ENCODE data around the gene SMC5. TPM values are rescaled to one million over a fixed set of nuclear protein-coding genes. Genes with fewer than 3 reads are reported as not detected.

The SMC5 gene
- total and polyA plus RNA-seq, 9 donors, result 20.0 to 41.2 (median 29.3) TPM

GRCh38 chr9:70382709-70383605 lies 124.2 kb downstream of the SMC5 start:
- Histone ChIP-seq H3K9me3 (replicated peaks; ENCODE audit: control insufficient read depth, low read depth, low read length) (no peaks in the 10 kb centered on the region), H3K27ac (ENCODE audit: low read length) (no peak overlapping the region), H3K36me3 (ENCODE audit: control insufficient read depth, insufficient read depth, low read length) (no peaks in the 10 kb centered on the region), H3K4me1 (ENCODE audit: control insufficient read depth, insufficient read depth, low read length) (no peaks in the 10 kb centered on the region), H3K27me3 (ENCODE audit: control insufficient read depth, insufficient read depth, low read length) (no peaks in the 10 kb centered on the region), H3K4me3 (ENCODE audit: low read length) (no peak overlapping the region)
- WGBS (ENCODE audit: insufficient coverage), result 57% methylated on average over 9 of the region's 9 CpGs
- peak; percentile 56 for DNase-seq

DNA sequence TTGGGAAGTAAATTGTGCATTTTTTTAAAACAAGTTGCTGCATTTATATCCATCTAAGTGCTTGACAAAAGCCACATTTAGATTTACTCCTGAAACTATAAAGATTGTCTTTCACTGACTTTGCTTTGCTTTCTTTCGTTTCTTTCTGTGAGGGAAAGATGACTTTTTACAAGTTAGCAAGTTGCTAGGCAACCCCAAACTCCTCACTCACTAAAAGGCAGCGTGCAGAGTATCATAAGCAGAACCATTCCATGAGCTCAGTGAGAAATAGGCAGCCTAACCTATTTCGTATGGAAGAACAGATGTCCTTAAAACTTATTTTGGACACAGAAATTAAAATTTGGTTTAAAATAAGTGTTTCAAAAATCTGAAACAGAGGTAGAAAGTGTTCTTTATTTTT lies 126.6 kb downstream of the SMC5 start:
- H3K27ac ChIP-seq (ENCODE audit: low read length), result no peak overlapping the region
- H3K4me1 ChIP-seq (ENCODE audit: control insufficient read depth, insufficient read depth, low read length), result no peaks in the 10 kb centered on the region
- H3K4me3 ChIP-seq (ENCODE audit: low read length), result no peak overlapping the region
- WGBS (ENCODE audit: insufficient coverage), result no CpG with 5 or more reads among the region's 3 CpGs
- H3K27me3 ChIP-seq (ENCODE audit: control insufficient read depth, insufficient read depth, low read length), result no peaks in the 10 kb centered on the region
- H3K36me3 ChIP-seq (ENCODE audit: control insufficient read depth, insufficient read depth, low read length), result no peaks in the 10 kb centered on the region
- H3K9me3 ChIP-seq (replicated peaks; ENCODE audit: control insufficient read depth, low read depth, low read length), result no peaks in the 10 kb centered on the region
- DNase-seq, result peak; percentile 67

DNA sequence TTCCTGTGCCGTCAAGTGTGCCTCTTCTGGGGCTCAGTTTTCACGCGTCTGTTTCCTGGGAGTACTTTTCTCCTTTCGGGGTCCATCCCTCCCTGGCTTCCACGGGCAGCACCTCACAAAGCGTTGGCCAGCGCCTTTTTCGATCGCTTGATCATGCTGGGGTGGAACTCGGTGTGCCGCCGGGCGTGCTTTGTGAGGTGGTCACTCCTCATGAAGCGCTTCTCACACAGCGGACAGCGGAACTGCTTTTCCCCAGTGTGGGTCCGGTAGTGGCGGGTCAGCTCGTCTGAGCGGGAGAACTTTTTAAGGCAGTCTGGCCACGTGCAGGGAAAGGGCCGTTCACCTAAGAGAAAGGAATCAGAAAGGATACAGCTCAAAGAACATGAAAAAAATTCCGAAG lies 128.9 kb downstream of the SMC5 start:
- no peak for DNase-seq
- Histone ChIP-seq H3K4me1 (ENCODE audit: control insufficient read depth, insufficient read depth, low read length) (no peaks in the 10 kb centered on the region), H3K27ac (ENCODE audit: low read length) (no peak overlapping the region), H3K9me3 (replicated peaks; ENCODE audit: control insufficient read depth, low read depth, low read length) (no peaks in the 10 kb centered on the region), H3K27me3 (ENCODE audit: control insufficient read depth, insufficient read depth, low read length) (no peaks in the 10 kb centered on the region), H3K4me3 (ENCODE audit: low read length) (no peak overlapping the region), H3K36me3 (ENCODE audit: control insufficient read depth, insufficient read depth, low read length) (no peaks in the 10 kb centered on the region)
- WGBS (ENCODE audit: insufficient coverage), result 75% methylated on average over 20 of the region's 23 CpGs

DNA sequence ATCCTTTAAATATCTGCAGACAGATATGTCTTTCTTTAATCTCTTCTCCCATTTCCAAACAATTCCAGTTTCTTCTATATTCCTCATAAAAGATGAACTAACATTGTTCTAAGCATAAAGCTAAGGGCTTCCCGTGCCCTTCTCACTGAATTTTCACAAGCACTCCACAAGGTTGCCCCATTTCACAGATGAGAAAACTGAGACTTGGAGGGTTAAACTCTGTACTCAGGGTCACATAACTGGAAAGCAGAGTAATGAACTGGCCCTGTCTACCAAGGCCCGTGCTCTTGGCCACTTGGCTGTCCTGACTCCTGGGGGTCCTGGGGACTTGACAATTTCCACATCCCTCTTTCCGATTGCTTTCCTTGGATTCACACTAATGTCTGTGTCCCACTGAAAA lies 130.4 kb downstream of the SMC5 start:
- no peak for DNase-seq
- Histone ChIP-seq H3K4me3 (ENCODE audit: low read length) (no peak overlapping the region), H3K4me1 (ENCODE audit: control insufficient read depth, insufficient read depth, low read length) (no peaks in the 10 kb centered on the region), H3K27ac (ENCODE audit: low read length) (no peak overlapping the region), H3K36me3 (ENCODE audit: control insufficient read depth, insufficient read depth, low read length) (no peaks in the 10 kb centered on the region), H3K27me3 (ENCODE audit: control insufficient read depth, insufficient read depth, low read length) (no peaks in the 10 kb centered on the region), H3K9me3 (replicated peaks; ENCODE audit: control insufficient read depth, low read depth, low read length) (no peaks in the 10 kb centered on the region)
- 52% methylated on average over 2 of the region's 3 CpGs for WGBS (ENCODE audit: insufficient coverage)

GRCh38 chr9:70389621-70390266 lies 131.0 kb downstream of the SMC5 start:
- Histone ChIP-seq H3K27ac (ENCODE audit: low read length) (no peak overlapping the region), H3K9me3 (replicated peaks; ENCODE audit: control insufficient read depth, low read depth, low read length) (no peaks in the 10 kb centered on the region), H3K27me3 (ENCODE audit: control insufficient read depth, insufficient read depth, low read length) (no peaks in the 10 kb centered on the region), H3K4me3 (ENCODE audit: low read length) (no peak overlapping the region), H3K4me1 (ENCODE audit: control insufficient read depth, insufficient read depth, low read length) (no peaks in the 10 kb centered on the region), H3K36me3 (ENCODE audit: control insufficient read depth, insufficient read depth, low read length) (no peaks in the 10 kb centered on the region)
- DNase-seq, result peak; percentile 61
- 74% methylated on average over 4 of the region's 10 CpGs for WGBS (ENCODE audit: insufficient coverage)

GRCh38 chr9:70390933-70391341 lies 132.2 kb downstream of the SMC5 start:
- WGBS (ENCODE audit: insufficient coverage), result 83% methylated on average over 1 of the region's 2 CpGs
- H3K36me3 ChIP-seq (ENCODE audit: control insufficient read depth, insufficient read depth, low read length), result no peaks in the 10 kb centered on the region
- no peak overlapping the region for H3K27ac ChIP-seq (ENCODE audit: low read length)
- H3K4me3 ChIP-seq (ENCODE audit: low read length), result no peak overlapping the region
- DNase-seq, result peak; percentile 33
- H3K4me1 ChIP-seq (ENCODE audit: control insufficient read depth, insufficient read depth, low read length), result no peaks in the 10 kb centered on the region
- no peaks in the 10 kb centered on the region for H3K9me3 ChIP-seq (replicated peaks; ENCODE audit: control insufficient read depth, low read depth, low read length)
- H3K27me3 ChIP-seq (ENCODE audit: control insufficient read depth, insufficient read depth, low read length), result no peaks in the 10 kb centered on the region

DNA sequence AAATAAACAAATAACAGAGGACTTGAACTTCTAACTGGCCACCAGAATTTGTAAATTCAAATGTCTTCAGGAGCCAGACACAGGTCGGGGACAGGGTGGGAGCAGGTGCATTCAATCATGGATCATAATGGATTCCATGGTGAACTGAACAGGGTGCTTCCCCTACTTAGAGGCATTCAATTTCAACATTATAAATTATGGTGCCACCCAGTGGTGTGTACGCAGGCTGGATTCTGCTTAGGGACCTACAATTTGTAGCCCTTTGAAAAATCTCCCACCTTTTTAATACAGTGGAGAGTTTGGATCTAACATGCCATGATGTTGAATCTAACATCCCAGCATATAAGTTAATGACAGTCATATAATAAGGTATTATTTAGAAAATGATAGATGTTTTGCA lies 133.4 kb downstream of the SMC5 start:
- Histone ChIP-seq H3K36me3 (ENCODE audit: control insufficient read depth, insufficient read depth, low read length) (no peaks in the 10 kb centered on the region), H3K27ac (ENCODE audit: low read length) (no peak overlapping the region), H3K27me3 (ENCODE audit: control insufficient read depth, insufficient read depth, low read length) (no peaks in the 10 kb centered on the region), H3K4me3 (ENCODE audit: low read length) (no peak overlapping the region), H3K4me1 (ENCODE audit: control insufficient read depth, insufficient read depth, low read length) (no peaks in the 10 kb centered on the region), H3K9me3 (replicated peaks; ENCODE audit: control insufficient read depth, low read depth, low read length) (no peaks in the 10 kb centered on the region)
- 83% methylated on average over 1 of the region's 2 CpGs for WGBS (ENCODE audit: insufficient coverage)
- no peak for DNase-seq

- no peak overlapping the region for H3K27ac ChIP-seq (ENCODE audit: low read length)
- H3K4me1 ChIP-seq (ENCODE audit: control insufficient read depth, insufficient read depth, low read length), result no peaks in the 10 kb centered on the region
- H3K4me3 ChIP-seq (ENCODE audit: low read length), result no peak overlapping the region
These were observed 134.1 kb downstream of the SMC5 start for GRCh38 chr9:70392850-70393249.

DNA sequence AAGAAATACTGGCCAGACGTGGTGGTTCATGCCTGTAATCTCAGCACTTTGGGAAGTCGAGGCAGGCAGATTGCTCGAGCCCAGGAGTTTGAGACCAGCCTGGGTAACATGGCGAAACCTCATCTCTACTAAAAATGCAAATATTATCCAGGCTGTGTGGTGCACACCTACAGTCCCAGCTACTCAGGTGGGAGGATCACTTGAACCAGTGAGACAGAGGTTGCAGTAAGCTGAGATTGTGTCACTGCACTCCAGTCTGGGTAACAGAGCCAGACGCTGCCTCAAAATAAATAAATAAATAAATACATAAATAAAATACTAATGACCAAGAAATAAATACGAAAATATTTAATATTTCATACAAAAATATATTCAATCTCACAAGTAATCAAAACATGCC lies 136.9 kb downstream of the SMC5 start:
- no peaks in the 10 kb centered on the region for H3K9me3 ChIP-seq (replicated peaks; ENCODE audit: control insufficient read depth, low read depth, low read length)
- no peak overlapping the region for H3K27ac ChIP-seq (ENCODE audit: low read length)
- no peaks in the 10 kb centered on the region for H3K4me1 ChIP-seq (ENCODE audit: control insufficient read depth, insufficient read depth, low read length)
- no peaks in the 10 kb centered on the region for H3K27me3 ChIP-seq (ENCODE audit: control insufficient read depth, insufficient read depth, low read length)
- 81% methylated on average over 3 of the region's 6 CpGs for WGBS (ENCODE audit: insufficient coverage)
- no peak for DNase-seq
- no peak overlapping the region for H3K4me3 ChIP-seq (ENCODE audit: low read length)
- no peaks in the 10 kb centered on the region for H3K36me3 ChIP-seq (ENCODE audit: control insufficient read depth, insufficient read depth, low read length)

More at GRCh38 chr9:70392850-70393249, 134.1 kb downstream of the SMC5 start:
- no peak for DNase-seq
- Histone ChIP-seq H3K27me3 (ENCODE audit: control insufficient read depth, insufficient read depth, low read length) (no peaks in the 10 kb centered on the region), H3K36me3 (ENCODE audit: control insufficient read depth, insufficient read depth, low read length) (no peaks in the 10 kb centered on the region), H3K9me3 (replicated peaks; ENCODE audit: control insufficient read depth, low read depth, low read length) (no peaks in the 10 kb centered on the region)
- 88% methylated on average over 2 of the region's 3 CpGs for WGBS (ENCODE audit: insufficient coverage)

DNA sequence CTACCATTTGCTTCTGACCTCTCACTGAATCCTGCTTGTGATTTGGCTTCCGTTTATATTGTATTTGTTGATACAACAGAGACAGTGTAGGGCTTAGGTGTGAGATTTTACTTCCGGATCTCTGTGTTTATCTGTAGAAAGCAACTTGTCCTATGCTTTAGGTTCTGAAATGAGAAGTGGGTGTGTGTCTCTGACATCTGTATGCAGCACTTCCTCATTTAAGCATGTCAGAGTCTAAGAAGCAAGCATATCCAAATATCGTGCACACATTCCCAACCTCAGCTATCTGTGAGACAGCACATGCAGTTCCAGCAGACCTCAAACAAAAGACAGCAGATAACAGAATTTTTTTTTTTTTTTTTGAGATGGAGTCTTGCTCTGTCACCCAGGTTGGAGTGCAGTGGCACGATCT lies 139.4 kb downstream of the SMC5 start:
- no peaks in the 10 kb centered on the region for H3K4me1 ChIP-seq (ENCODE audit: control insufficient read depth, insufficient read depth, low read length)
- H3K4me3 ChIP-seq (ENCODE audit: low read length), result no peak overlapping the region
- no peak overlapping the region for H3K27ac ChIP-seq (ENCODE audit: low read length)

More for the DNA sequence above, 139.4 kb downstream of the SMC5 start:
- Histone ChIP-seq H3K36me3 (ENCODE audit: control insufficient read depth, insufficient read depth, low read length) (no peaks in the 10 kb centered on the region), H3K9me3 (replicated peaks; ENCODE audit: control insufficient read depth, low read depth, low read length) (no peaks in the 10 kb centered on the region), H3K27me3 (ENCODE audit: control insufficient read depth, insufficient read depth, low read length) (no peaks in the 10 kb centered on the region)
- WGBS (ENCODE audit: insufficient coverage), result no CpG with 5 or more reads among the region's 4 CpGs
- peak; percentile 51 for DNase-seq
